OCI-LY7 (cell line): ENCODE measurements around the gene ZC3H12A. TPM values are rescaled to one million over a fixed set of nuclear protein-coding genes. Genes with fewer than 3 reads are reported as not detected.

Source experiments
- BruUV-seq: library from RNA; stranded (reverse); fragments of 400-500 nt; replicated peaks from 2 replicates; lab custom pipeline; 2021; lab: Mats Ljungman, UMichigan
- CTCF ChIA-PET: fragments of 300-600 bp; sonication (Branson Sonifier 250); formaldehyde crosslinking; loops from one replicate; lab custom pipeline; 2022; ENCODE audit warnings: antibody characterized with exemption; ENCODE audit not compliant: unreplicated experiment; lab: Charles Lee
- POLR2A ChIA-PET: fragments of 300-600 bp; sonication (Branson Sonifier 250); formaldehyde crosslinking; loops from one replicate; lab custom pipeline; 2022; ENCODE audit warnings: antibody characterized with exemption; lab: Charles Lee
- DNase-seq: peaks from one replicate; pipeline ENCODE4 v3.0.0-alpha.2; 2015; ENCODE audit warnings: low spot score
- H2AFZ ChIP-seq: fragments of 200-600 bp; sonication (generic), shearing (Covaris generic); 2 replicates; pipeline ENCODE4 v1.6.1; 2014; ENCODE audit warnings: mild to moderate bottlenecking, antibody characterized with exemption, low read length, moderate library complexity
- H3K27ac ChIP-seq: fragments of 200-600 bp; sonication (generic); 2 replicates; pipeline ENCODE4 v1.5.1; 2014; ENCODE audit warnings: mixed run types, low read depth, mild to moderate bottlenecking, moderate library complexity, low read length, inconsistent platforms; ENCODE audit not compliant: poor library complexity, severe bottlenecking
- H3K36me3 ChIP-seq: fragments of 200-600 bp; sonication (generic); 2 replicates; pipeline ENCODE4 v1.6.1; 2014; ENCODE audit warnings: mild to moderate bottlenecking, antibody characterized with exemption, low read length, moderate library complexity, mixed read lengths; ENCODE audit not compliant: insufficient read depth
- H3K4me1 ChIP-seq: fragments of 200-600 bp; sonication (generic); 2 replicates; pipeline ENCODE4 v1.5.1; 2014; ENCODE audit warnings: mild to moderate bottlenecking, low read length; ENCODE audit not compliant: insufficient read depth, poor library complexity, severe bottlenecking
- H3K4me2 ChIP-seq: fragments of 200-600 bp; sonication (generic); 2 replicates; pipeline ENCODE4 v1.6.1; 2014; ENCODE audit warnings: mild to moderate bottlenecking, low read length
- H3K4me3 ChIP-seq: fragments of 200-600 bp; sonication (generic); 2 replicates; pipeline ENCODE4 v1.5.1; 2014; ENCODE audit warnings: mild to moderate bottlenecking, low read depth, low read length; ENCODE audit not compliant: poor library complexity, severe bottlenecking
- H3K79me2 ChIP-seq: fragments of 200-600 bp; sonication (generic); 2 replicates; pipeline ENCODE4 v1.6.1; 2016; ENCODE audit warnings: low read depth, mild to moderate bottlenecking, low read length, moderate library complexity, mixed read lengths; ENCODE audit not compliant: insufficient read depth
- H3K9me2 ChIP-seq: fragments of 200-600 bp; sonication (generic); 2 replicates; pipeline ENCODE4 v1.6.1; 2016; ENCODE audit warnings: mild to moderate bottlenecking, low read length, mixed read lengths; ENCODE audit not compliant: insufficient read depth
- H3K9me3 ChIP-seq: fragments of 200-600 bp; sonication (generic); 2 replicates; pipeline ENCODE4 v1.6.1; 2014; ENCODE audit warnings: mild to moderate bottlenecking, mixed run types, low read length, mixed read lengths
- H4K20me1 ChIP-seq: fragments of 200-600 bp; sonication (generic); 2 replicates; pipeline ENCODE4 v1.6.1; 2014; ENCODE audit warnings: mild to moderate bottlenecking, antibody characterized with exemption, low read length, moderate library complexity, mixed read lengths; ENCODE audit not compliant: insufficient read depth
- CTCF ChIP-seq: fragments of 200-600 bp; sonication (generic); conservative IDR thresholded peaks from 2 replicates; pipeline ENCODE4 v1.5.1; 2014; ENCODE audit warnings: mild to moderate bottlenecking, antibody characterized with exemption, low read length, moderate library complexity, mixed read lengths
- EZH2phosphoT487 ChIP-seq: fragments of 200-600 bp; sonication (generic); IDR thresholded peaks from 2 replicates; pipeline ENCODE4 v1.6.1; 2018; ENCODE audit warnings: low read depth, borderline replicate concordance, mild to moderate bottlenecking, mixed run types, antibody characterized with exemption, low read length, moderate library complexity, mixed read lengths
- intact Hi-C: fragments of 100-400 bp; cut with micrococcal nuclease; formaldehyde crosslinking; loops from one replicate; pipeline ENCODE4 v1.10.0; 2022; ENCODE audit not compliant: unreplicated experiment
- total RNA-seq, 2 experiments: library from RNA; depleted of rRNA in 1 of 2; stranded (reverse); fragments of >200 nt in 1 of 2; shearing (Covaris generic) in 1 of 2; gene quantifications; 2 replicates each; pipeline ENCODE4 v1.2.3, GENCODE V29; 2014 to 2022

The ZC3H12A gene
- total RNA-seq, 2 experiments from 2014 or later, result 11.5 to 20.7 TPM

- Histone ChIP-seq H4K20me1 (peaks cover 9% of the 10 kb centered on the region; the same call in 1 of the 2 replicates), H3K4me1 (peaks cover 58% of the 10 kb centered on the region), H3K79me2 (peaks cover 54% of the 10 kb centered on the region), H3K9me2 (no peaks in the 10 kb centered on the region), H3K9me3 (no peaks in the 10 kb centered on the region), H3K27ac (peak overlapping the region; percentile 78), H3K4me3 (peak overlapping the region; percentile 78), H3K36me3 (peaks cover 46% of the 10 kb centered on the region), H2AFZ (no peak overlapping the region), H3K4me2 (peak overlapping the region; percentile 97)
- BruUV-seq, result no TSS peak
- ChIA-PET POLR2A (interaction anchor here (0.8 to 2.1 kb wide), 3 partner anchors 21 to 120 kb away, joined by 4 to 8 read pairs (median 4); partner anchors contain the start of gene MEAF6), CTCF (interaction anchor here (0.6 to 1.7 kb wide), 2 partner anchors 11 to 20 kb away, joined by 3 to 7 read pairs; no protein-coding TSS in a partner anchor)
- intact Hi-C loops, result loop anchor here (2.0 kb wide), 1 partner anchor 39 kb away; the partner anchor contains the start of gene MEAF6
- TF ChIP-seq EZH2phosphoT487, result no peak
- TF ChIP-seq CTCF, result no peak
- no peak for DNase-seq
Measured at GRCh38 chr1:37475380-37476086, 1.2 kb downstream of the ZC3H12A start.

DNA sequence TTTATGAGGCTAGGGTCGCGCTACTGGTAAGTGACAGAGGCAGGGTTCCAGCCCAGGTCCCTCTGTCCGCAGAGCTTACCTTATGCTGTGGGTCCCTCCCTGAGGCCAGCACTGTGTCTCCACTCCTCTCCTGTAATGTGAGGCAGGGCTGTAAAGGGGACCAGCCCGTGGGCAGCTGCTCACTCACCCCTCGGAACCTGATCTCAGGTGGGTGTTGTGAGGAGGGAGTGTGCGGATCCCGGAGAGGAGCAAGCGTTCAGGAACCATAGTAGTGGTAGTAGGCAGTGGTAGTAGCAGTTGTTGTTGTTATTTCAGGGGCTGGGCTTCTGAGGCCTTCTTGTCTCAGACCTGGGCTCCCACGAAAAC is 1.7 kb downstream of the ZC3H12A start:
- POLR2A ChIA-PET, result interaction anchor here (0.8 to 2.1 kb wide), 2 partner anchors 39 to 119 kb away, joined by 4 to 8 read pairs; partner anchors contain the start of gene MEAF6

More for the DNA sequence above, 1.7 kb downstream of the ZC3H12A start:
- peak overlapping the region; percentile 97 for H3K4me2 ChIP-seq
- no peaks in the 10 kb centered on the region for H3K9me2 ChIP-seq
- peak overlapping the region; percentile 78 for H3K27ac ChIP-seq
- no peaks in the 10 kb centered on the region for H3K9me3 ChIP-seq
- intact Hi-C loops, result no loop called here
- H3K36me3 ChIP-seq, result peaks cover 51% of the 10 kb centered on the region
- peaks cover 9% of the 10 kb centered on the region; the same call in 1 of the 2 replicates for H4K20me1 ChIP-seq
- H2AFZ ChIP-seq, result no peak overlapping the region
- no TSS peak for BruUV-seq
- H3K79me2 ChIP-seq, result peaks cover 54% of the 10 kb centered on the region
- TF ChIP-seq CTCF, result no peak
- TF ChIP-seq EZH2phosphoT487, result no peak
- no peak for DNase-seq
- CTCF ChIA-PET, result interaction anchor here (1.7 kb wide), 1 partner anchor 11 kb away, joined by 7 read pairs; no protein-coding TSS in a partner anchor
- peaks cover 58% of the 10 kb centered on the region for H3K4me1 ChIP-seq
- peak overlapping the region; percentile 78 for H3K4me3 ChIP-seq
